Activated CD8-positive, alpha-beta T cell treated with anti-CD3 and anti-CD28 coated beads for 36 hours (primary cell): ENCODE measurements around the gene HLA-DQB2. TPM values are rescaled to one million over a fixed set of nuclear protein-coding genes. Genes with fewer than 3 reads are reported as not detected.

Experiments used
- ATAC-seq: fragments of 200-7000 bp; cut with Tn5 transposase; one replicate; pipeline ENCODE4 v1.10.0; 2021; ENCODE audit warnings: mild to moderate bottlenecking, moderate library complexity
- CTCF ChIA-PET: fragments of 350-600 bp; sonication (Branson Sonifier 250); formaldehyde crosslinking; loops from one replicate; lab custom pipeline; 2021; ENCODE audit warnings: antibody characterized with exemption; lab: Charles Lee
- POLR2A ChIA-PET: fragments of 350-600 bp; sonication (Branson Sonifier 250); formaldehyde crosslinking; loops from one replicate; lab custom pipeline; 2021; ENCODE audit warnings: antibody characterized with exemption; lab: Charles Lee
- DNase-seq: peaks from one replicate; pipeline ENCODE4 v3.0.0-alpha.2; 2020
- H3K27ac Mint-ChIP-seq: one replicate; pipeline ENCODE4 v1.8.0; 2021; ENCODE audit warnings: mild to moderate bottlenecking, mixed read lengths
- H3K27me3 Mint-ChIP-seq: one replicate; pipeline ENCODE4 v1.8.0; 2021; ENCODE audit warnings: mixed read lengths
- H3K36me3 Mint-ChIP-seq: one replicate; pipeline ENCODE4 v1.8.0; 2021; ENCODE audit warnings: low read depth, mixed read lengths
- H3K4me1 Mint-ChIP-seq: one replicate; pipeline ENCODE4 v1.8.0; 2021; ENCODE audit warnings: low read depth, mixed read lengths
- H3K4me3 Mint-ChIP-seq: one replicate; pipeline ENCODE4 v1.8.0; 2021; ENCODE audit warnings: mild to moderate bottlenecking, moderate library complexity, mixed read lengths
- H3K9me3 Mint-ChIP-seq: one replicate; pipeline ENCODE4 v1.8.0; 2021; ENCODE audit warnings: mixed read lengths
- CTCF ChIP-seq: fragments of 200-600 bp; IDR thresholded peaks from one replicate; pipeline ENCODE4 v1.8.0; 2022; ENCODE audit warnings: antibody characterized with exemption, mild to moderate bottlenecking
- intact Hi-C: fragments of 100-400 bp; cut with micrococcal nuclease; formaldehyde crosslinking; loops from one replicate; pipeline ENCODE4 v1.10.0; 2022
- microRNA-seq: library from miRNA; unstranded; fragments of <30 nt; microRNA quantifications from one replicate; pipeline ENCODE4 v1.2.0, GENCODE V29; 2022; ENCODE audit warnings: borderline microRNAs expressed, borderline replicate concordance
- total RNA-seq, 2 experiments: library from RNA; stranded (reverse); gene quantifications; one replicate each; pipeline ENCODE4 v1.2.3, GENCODE V29; 2021

HLA-DQB2 gene
- total RNA-seq, 2 experiments from 2014 or later = 0.60 TPM; not detected in 1

- ChIA-PET CTCF (interaction anchor here (3.7 kb wide), 1 partner anchor 12 kb away, joined by 20 read pairs; no protein-coding TSS in a partner anchor), POLR2A (no interaction called here)
- DNase-seq (no peak), ATAC-seq (no peak)
- no peaks in the 10 kb centered on the region for H3K4me1 Mint-ChIP-seq
- peaks cover 2% of the 10 kb centered on the region for H3K27me3 Mint-ChIP-seq
- no peak overlapping the region for H3K27ac Mint-ChIP-seq
- intact Hi-C loops = loop anchor here (10.0 kb wide), 1 partner anchor 82 kb away; no protein-coding TSS in a partner anchor
- H3K4me3 Mint-ChIP-seq = no peak overlapping the region
- no peaks in the 10 kb centered on the region for H3K9me3 Mint-ChIP-seq
- H3K36me3 Mint-ChIP-seq = no peaks in the 10 kb centered on the region
- no peak for TF ChIP-seq CTCF
These were observed 50.1 kb downstream of the HLA-DQB2 start for GRCh38 chr6:32713241-32713640.

- Mint-ChIP-seq H3K4me1 (no peaks in the 10 kb centered on the region), H3K27me3 (peaks cover under 1% of the 10 kb centered on the region), H3K36me3 (no peaks in the 10 kb centered on the region), H3K9me3 (peaks cover 2% of the 10 kb centered on the region), H3K4me3 (no peak overlapping the region), H3K27ac (no peak overlapping the region)
- DNase-seq (no peak), ATAC-seq (no peak)
- no peak for TF ChIP-seq CTCF
- intact Hi-C loops = loop anchor here (10.0 kb wide), 1 partner anchor 85 kb away; no protein-coding TSS in a partner anchor
- ChIA-PET POLR2A (no interaction called here), CTCF (interaction anchor here (3.7 kb wide), 1 partner anchor 9 kb away, joined by 20 read pairs; no protein-coding TSS in a partner anchor)
These were observed 53.7 kb downstream of the HLA-DQB2 start for GRCh38 chr6:32709625-32710024.

Small RNA genes within 50 kb of the gene (microRNA-seq; reads per million reads assigned to microRNA genes)
- gene MIR3135B = not detected

Other genes starting within 250 kb of the HLA-DQB2 start
- 1 to 10 TPM; 4.9 to 5.9 TPM for gene HLA-DRB5, start 233.2 kb downstream of the HLA-DQB2 start, total RNA-seq
- 10 to 100 TPM; 21.8 to 22.7 TPM for gene HLA-DRB1, start 173.7 kb downstream of the HLA-DQB2 start, total RNA-seq
- gene HLA-DQA1, start 126.1 kb downstream of the HLA-DQB2 start, total RNA-seq = 1 to 10 TPM; 3.4 to 3.9 TPM
- gene HLA-DQB1, start 96.9 kb downstream of the HLA-DQB2 start, total RNA-seq = 1 to 10 TPM; 5.3 to 6.9 TPM
- gene HLA-DQA2, start 22.1 kb downstream of the HLA-DQB2 start, total RNA-seq = under 1 TPM in 1 of 2 experiments, not detected in 1; 0.18 TPM
- gene HLA-DOB, start 53.5 kb upstream of the HLA-DQB2 start, total RNA-seq = 10 to 100 TPM; 10.2 to 11.6 TPM
- gene TAP2, start 75.2 kb upstream of the HLA-DQB2 start, total RNA-seq = 100 to 1,000 TPM; 110 to 113 TPM
- 100 to 1,000 TPM; 370 to 371 TPM for gene PSMB8, start 80.5 kb upstream of the HLA-DQB2 start, total RNA-seq
- gene TAP1, start 90.2 kb upstream of the HLA-DQB2 start, total RNA-seq = 100 to 1,000 TPM; 210 to 211 TPM
- gene PSMB9, start 90.7 kb upstream of the HLA-DQB2 start, total RNA-seq = 100 to 1,000 TPM; 219 to 229 TPM
- gene HLA-DMB, start 177.5 kb upstream of the HLA-DQB2 start, total RNA-seq = 1 to 10 TPM; 3.5 to 3.6 TPM
- gene HLA-DMA, start 189.6 kb upstream of the HLA-DQB2 start, total RNA-seq = 10 to 100 TPM; 16.2 TPM
- 100 to 1,000 TPM; 219 to 235 TPM for gene BRD2, start 205.1 kb upstream of the HLA-DQB2 start, total RNA-seq
- 1 to 10 TPM; 6.4 to 8.1 TPM for gene HLA-DOA, start 246.1 kb upstream of the HLA-DQB2 start, total RNA-seq